HG03460 (cell line): ENCODE measurements around the gene PHLPP2.
"Not testable (repeated sequence)": the region's sequence is repeated elsewhere in the genome, so short reads cannot be mapped to it uniquely, and the experiment has no call there.

Experiments used
- ATAC-seq: cut with Tn5 transposase; IDR thresholded peaks from one replicate; pipeline ENCODE4 v1.9.1; 2021; ENCODE audit not compliant: unreplicated experiment

The PHLPP2 gene

GRCh38 chr16:71625113-71625850, 99.2 kb downstream of the PHLPP2 start:
- ATAC-seq: no peak

- ATAC-seq: no peak
Measured at GRCh38 chr16:71623597-71623996, 100.9 kb downstream of the PHLPP2 start.

- ATAC-seq: no peak
Measured at GRCh38 chr16:71622088-71622487, 102.4 kb downstream of the PHLPP2 start.

- no peak for ATAC-seq
Measured at GRCh38 chr16:71618429-71618828, 106.1 kb downstream of the PHLPP2 start.

GRCh38 chr16:71614956-71615355, 109.5 kb downstream of the PHLPP2 start:
- not testable (repeated sequence) for ATAC-seq

GRCh38 chr16:71610936-71611871, 113.3 kb downstream of the PHLPP2 start:
- ATAC-seq: peak; percentile 38

- no peak for ATAC-seq
Measured at GRCh38 chr16:71610447-71610846, 114.1 kb downstream of the PHLPP2 start.

GRCh38 chr16:71609066-71609465, 115.4 kb downstream of the PHLPP2 start:
- no peak for ATAC-seq

- ATAC-seq: no peak
Measured at GRCh38 chr16:71600822-71601221, 123.7 kb downstream of the PHLPP2 start.

- ATAC-seq: not testable (repeated sequence)
Measured at GRCh38 chr16:71598426-71598825, 126.1 kb downstream of the PHLPP2 start.

- not testable (repeated sequence) for ATAC-seq
Measured at GRCh38 chr16:71595340-71595826, 129.1 kb downstream of the PHLPP2 start.
